ENCODE measurements around the gene C11orf24.
"Not testable (repeated sequence)": the region's sequence is repeated elsewhere in the genome, so short reads cannot be mapped to it uniquely, and the experiment has no call there.

The C11orf24 gene

DNA sequence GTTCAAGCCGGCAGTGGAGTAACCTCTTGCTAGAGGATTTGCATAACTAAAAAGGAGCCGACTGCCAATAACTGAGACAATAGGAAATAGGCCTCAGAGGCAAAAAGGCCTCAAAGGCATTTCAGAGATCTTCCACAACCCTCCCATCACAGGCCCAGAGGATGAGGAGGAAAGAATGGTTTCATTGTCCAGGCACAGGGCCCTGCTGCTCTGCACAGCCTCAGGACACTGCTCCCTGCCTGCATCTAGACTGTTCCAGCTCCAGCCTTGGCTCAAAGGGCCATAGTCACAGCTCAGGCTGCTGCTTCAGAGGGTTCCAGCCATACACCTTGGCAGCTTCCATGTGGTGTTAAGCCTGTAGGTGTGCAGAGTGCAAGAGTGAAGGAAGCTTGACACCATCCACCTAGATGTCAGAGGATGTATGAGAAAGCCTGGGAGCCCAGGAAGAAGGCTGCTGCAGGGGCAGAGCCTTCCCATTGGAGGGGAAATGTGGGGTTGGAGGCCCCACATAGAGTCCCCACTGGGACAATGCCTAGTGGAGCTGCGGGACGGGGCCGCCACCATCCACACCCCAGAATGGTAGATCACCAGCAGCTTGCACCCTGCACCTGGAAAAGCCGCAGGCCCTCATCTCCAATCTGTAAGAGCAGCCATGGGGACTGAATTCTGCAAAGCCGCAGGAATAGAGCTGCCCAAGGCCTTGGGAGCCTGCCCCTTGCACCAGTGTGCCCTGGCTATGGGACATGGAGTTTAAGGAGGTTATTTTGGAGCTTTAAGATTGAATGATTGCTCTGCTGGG lies 32.4 kb upstream of the C11orf24 start:
- H3K4me3 ChIP-seq (ENCODE audit: low read depth, low read length) = no peak overlapping the region
- TF ChIP-seq CTCF (IDR thresholded peaks at IDR 0.05; ENCODE audit: low read depth, low read length) = no peak

DNA sequence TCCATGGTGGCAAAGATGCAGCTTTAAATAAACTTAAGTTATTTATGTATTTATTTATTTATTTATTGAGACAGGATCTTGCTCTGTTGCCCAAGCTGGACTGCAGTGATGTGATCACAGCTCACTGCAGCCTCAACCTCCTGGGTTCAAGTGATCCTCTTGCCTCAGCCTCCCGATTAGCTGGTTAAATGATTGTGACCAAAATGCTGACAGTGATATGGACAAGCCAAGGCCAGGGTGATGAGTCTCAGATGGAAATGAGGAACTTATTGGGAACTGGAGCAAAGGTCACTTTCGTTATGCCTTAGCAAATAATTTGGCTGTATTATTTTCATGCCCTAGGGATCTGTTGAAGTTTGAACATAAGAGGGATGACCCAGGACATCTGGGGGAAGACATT lies 31.3 kb upstream of the C11orf24 start:
- no peak for TF ChIP-seq CTCF (IDR thresholded peaks at IDR 0.05; ENCODE audit: low read depth, low read length)
- no peak overlapping the region for H3K4me3 ChIP-seq (ENCODE audit: low read depth, low read length)

DNA sequence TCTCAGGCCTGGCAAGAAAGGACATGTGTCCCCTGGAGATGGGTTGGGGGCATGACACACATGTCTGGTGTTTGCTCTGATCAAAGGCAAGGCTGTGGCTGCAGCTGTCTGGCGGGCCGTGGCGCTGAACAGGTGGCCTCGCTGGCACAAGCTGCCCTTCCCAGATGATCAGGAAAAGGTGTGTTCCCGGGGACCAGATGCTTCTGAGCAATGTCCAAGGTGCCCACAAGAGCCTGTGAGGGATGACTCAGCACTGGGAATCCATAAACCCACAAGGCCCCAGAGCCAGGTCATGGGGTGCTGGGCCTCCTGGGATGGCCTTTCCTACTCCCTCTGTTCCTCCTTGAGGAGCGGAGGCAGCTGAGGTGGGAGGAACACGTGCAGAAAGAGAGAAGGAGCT lies 30.9 kb upstream of the C11orf24 start:
- TF ChIP-seq CTCF (IDR thresholded peaks at IDR 0.05; ENCODE audit: low read depth, low read length) = no peak
- H3K4me3 ChIP-seq (ENCODE audit: low read depth, low read length) = no peak overlapping the region

DNA sequence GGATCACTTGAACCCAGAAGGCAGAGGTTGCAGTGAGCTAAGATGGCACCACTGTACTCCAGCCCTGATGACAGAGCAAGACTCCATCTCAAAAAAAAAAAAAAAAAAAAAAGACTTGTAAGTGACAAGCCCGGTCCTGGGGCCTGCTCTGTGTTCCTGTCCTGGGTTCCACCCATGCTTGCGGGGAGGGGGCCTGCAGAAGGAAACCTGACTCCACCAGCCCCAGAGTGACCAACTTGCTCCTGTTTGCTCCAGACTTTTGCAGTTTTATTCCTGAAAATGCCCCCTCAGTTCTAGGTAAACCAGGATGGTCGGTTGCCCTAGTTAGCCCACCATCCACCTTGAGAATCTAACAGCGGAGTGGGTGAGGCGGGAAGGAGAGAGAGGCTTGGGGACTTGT lies 30.5 kb upstream of the C11orf24 start:
- no peak for TF ChIP-seq CTCF (IDR thresholded peaks at IDR 0.05; ENCODE audit: low read depth, low read length)
- H3K4me3 ChIP-seq (ENCODE audit: low read depth, low read length) = no peak overlapping the region

- no peak overlapping the region for H3K4me3 ChIP-seq (ENCODE audit: low read depth, low read length)
- no peak for TF ChIP-seq CTCF (IDR thresholded peaks at IDR 0.05; ENCODE audit: low read depth, low read length)
These were observed 28.5 kb upstream of the C11orf24 start for GRCh38 chr11:68300076-68300830.

DNA sequence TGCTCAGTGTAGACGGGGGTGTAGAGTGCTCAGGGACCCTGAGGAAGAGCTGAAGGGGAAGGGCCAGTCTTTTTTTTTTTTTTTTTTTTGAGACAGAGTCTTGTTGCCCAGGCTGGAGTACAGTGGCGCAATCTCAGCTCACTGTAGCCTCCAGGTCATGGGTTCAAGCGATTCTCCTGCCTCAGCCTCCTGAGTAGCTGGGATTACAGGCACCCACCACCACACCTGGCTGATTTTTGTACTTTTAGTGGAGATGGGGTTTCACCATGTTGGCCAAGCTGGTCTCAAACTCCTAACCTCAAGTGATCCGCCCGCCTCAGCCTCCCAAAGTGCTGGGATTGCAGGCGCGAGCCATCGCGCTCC lies 27.7 kb upstream of the C11orf24 start:
- not testable (repeated sequence) for H3K4me3 ChIP-seq (ENCODE audit: low read depth, low read length)

DNA sequence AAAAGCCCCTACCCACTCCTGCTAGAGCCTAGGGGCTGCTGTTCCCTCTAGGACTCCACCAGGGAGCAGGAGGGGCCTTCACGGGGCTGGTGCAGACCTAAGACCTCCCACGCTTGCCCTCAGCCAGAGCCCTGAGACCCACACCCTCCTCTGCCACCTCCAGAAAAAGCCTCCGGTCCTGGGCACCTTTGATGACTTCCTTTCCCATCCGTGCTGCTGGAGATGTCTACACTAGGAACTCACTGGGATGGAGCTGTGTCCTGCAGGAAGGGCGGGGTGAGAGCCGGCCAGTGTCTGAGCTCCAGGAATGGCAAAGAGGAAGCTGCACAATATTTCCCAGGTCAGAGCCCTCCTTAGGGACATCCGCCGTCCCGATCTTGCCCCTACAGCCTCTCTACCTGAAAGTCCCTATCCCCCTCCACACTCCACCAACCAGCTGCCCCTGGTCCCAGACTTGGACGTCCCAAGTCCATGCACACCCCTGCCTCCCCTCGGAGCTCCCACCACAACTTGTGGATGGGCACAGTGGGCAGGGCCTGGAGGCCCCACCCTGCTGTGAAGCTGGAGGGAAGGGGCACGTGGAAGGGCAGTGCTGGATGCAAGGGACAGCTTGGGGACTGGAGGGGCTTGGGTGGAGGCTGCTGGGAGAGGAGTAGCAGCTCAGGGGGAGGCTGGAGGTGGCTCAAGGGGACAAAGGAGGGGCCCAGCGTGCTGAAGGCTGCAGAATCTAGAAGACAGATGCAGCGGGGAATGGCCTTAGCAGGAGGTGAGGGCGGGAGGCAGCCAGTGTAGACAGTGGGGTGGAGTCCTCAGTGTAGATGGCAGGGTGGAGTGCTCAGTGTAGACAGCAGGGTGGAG lies 27.1 kb upstream of the C11orf24 start:
- H3K4me3 ChIP-seq (ENCODE audit: low read depth, low read length) = no peak overlapping the region
- TF ChIP-seq CTCF (IDR thresholded peaks at IDR 0.05; ENCODE audit: low read depth, low read length) = no peak
